Measurements from ENCODE around the gene CTSC. TPM values are rescaled to one million over a fixed set of nuclear protein-coding genes. Genes with fewer than 3 reads are reported as not detected.
A peak's percentile ranks its signal among the peaks of the same experiment; 100 is the strongest.

The CTSC gene
- total RNA-seq, 1 donor from 2014 or later = 195 TPM

DNA sequence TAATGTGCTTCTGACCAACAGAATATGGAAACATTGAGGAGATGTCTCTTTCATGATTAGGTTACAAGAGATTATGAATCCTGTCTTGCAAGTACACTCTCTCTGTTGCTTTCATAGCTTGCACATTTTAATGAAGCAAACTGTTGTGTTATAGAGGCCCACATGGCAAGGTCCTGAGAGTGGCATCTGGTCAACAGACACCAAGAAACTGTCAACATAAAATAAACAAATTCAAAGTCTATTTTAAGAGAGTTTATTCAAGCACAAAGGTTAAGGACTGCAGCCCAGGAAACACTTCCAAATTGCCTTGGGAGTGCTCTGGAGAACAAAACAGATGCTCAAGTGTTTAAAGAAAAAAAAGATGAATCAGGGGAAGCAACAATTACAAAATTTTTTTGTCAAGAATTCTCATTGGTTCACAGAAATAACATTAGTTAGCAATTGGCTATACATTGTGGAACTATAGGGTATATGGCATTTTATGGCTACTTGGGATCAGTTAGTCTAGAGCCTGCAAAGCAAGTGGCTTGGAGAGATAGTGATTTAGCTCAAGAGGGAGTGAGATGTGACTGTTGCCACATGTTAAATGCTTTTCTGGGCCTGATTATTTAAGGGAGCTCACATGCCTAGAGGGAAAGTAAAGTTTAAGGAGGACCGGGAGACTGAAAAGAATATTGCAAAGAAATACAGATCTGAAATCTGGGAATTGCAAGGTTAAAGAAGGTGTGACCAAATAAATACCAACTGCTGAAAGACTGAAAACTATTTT, 54.6 kb downstream of the CTSC start:
- TF ChIP-seq, protein P1, sequence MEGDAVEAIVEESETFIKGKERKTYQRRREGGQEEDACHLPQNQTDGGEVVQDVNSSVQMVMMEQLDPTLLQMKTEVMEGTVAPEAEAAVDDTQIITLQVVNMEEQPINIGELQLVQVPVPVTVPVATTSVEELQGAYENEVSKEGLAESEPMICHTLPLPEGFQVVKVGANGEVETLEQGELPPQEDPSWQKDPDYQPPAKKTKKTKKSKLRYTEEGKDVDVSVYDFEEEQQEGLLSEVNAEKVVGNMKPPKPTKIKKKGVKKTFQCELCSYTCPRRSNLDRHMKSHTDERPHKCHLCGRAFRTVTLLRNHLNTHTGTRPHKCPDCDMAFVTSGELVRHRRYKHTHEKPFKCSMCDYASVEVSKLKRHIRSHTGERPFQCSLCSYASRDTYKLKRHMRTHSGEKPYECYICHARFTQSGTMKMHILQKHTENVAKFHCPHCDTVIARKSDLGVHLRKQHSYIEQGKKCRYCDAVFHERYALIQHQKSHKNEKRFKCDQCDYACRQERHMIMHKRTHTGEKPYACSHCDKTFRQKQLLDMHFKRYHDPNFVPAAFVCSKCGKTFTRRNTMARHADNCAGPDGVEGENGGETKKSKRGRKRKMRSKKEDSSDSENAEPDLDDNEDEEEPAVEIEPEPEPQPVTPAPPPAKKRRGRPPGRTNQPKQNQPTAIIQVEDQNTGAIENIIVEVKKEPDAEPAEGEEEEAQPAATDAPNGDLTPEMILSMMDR (IDR thresholded peaks at IDR 0.05; ENCODE audit: insufficient read depth, low read depth, low read length) = no peak
- no peaks in the 10 kb centered on the region for H3K27me3 Mint-ChIP-seq (ENCODE audit: low read depth, unreplicated experiment)
- DNase-seq (ENCODE audit: low read depth) = no peak
- H3K4me1 ChIP-seq (ENCODE audit: insufficient read depth, low read length) = no peaks in the 10 kb centered on the region
- no peak for FAIRE-seq
- no peaks in the 10 kb centered on the region for H3K27me3 ChIP-seq (ENCODE audit: insufficient read depth, low read length)
- no peaks in the 10 kb centered on the region for H3K36me3 Mint-ChIP-seq (ENCODE audit: low read depth, unreplicated experiment)
- no peaks in the 10 kb centered on the region for H3K9me3 Mint-ChIP-seq (ENCODE audit: unreplicated experiment)
- H3K4me3 ChIP-seq (ENCODE audit: insufficient read depth, low read depth, low read length) = no peak overlapping the region
- no peak overlapping the region for H3K27ac Mint-ChIP-seq (ENCODE audit: unreplicated experiment)
- H3K9ac ChIP-seq (ENCODE audit: low read length) = no peak overlapping the region
- no peak overlapping the region for H3K4me3 Mint-ChIP-seq (ENCODE audit: unreplicated experiment)
- H2AFZ ChIP-seq (ENCODE audit: low read depth, low read length) = no peak overlapping the region
- no peaks in the 10 kb centered on the region for H3K9me3 ChIP-seq (ENCODE audit: insufficient read depth, low read depth, low read length)
- no peaks in the 10 kb centered on the region for H3K4me1 Mint-ChIP-seq (ENCODE audit: low read depth, unreplicated experiment)
- no peak overlapping the region for H3K27ac ChIP-seq (ENCODE audit: low read depth, low read length)
- no peaks in the 10 kb centered on the region for H3K36me3 ChIP-seq (ENCODE audit: insufficient read depth, low read length)
- H3K79me2 ChIP-seq (ENCODE audit: insufficient read depth, low read length) = no peaks in the 10 kb centered on the region
- H4K20me1 ChIP-seq (ENCODE audit: insufficient read depth, low read length) = no peaks in the 10 kb centered on the region
- no peak overlapping the region for H3K4me2 ChIP-seq (ENCODE audit: low read length)

- Histone ChIP-seq H3K4me3 (ENCODE audit: insufficient read depth, low read depth, low read length) (no peak overlapping the region), H3K9me3 (ENCODE audit: insufficient read depth, low read depth, low read length) (no peaks in the 10 kb centered on the region), H3K27me3 (ENCODE audit: insufficient read depth, low read length) (no peaks in the 10 kb centered on the region), H3K36me3 (ENCODE audit: insufficient read depth, low read length) (no peaks in the 10 kb centered on the region), H3K4me2 (ENCODE audit: low read length) (no peak overlapping the region), H3K27ac (ENCODE audit: low read depth, low read length) (no peak overlapping the region), H2AFZ (ENCODE audit: low read depth, low read length) (no peak overlapping the region), H4K20me1 (ENCODE audit: insufficient read depth, low read length) (no peaks in the 10 kb centered on the region), H3K4me1 (ENCODE audit: insufficient read depth, low read length) (no peaks in the 10 kb centered on the region), H3K79me2 (ENCODE audit: insufficient read depth, low read length) (no peaks in the 10 kb centered on the region), H3K9ac (ENCODE audit: low read length) (no peak overlapping the region)
- no peaks in the 10 kb centered on the region for H3K4me1 Mint-ChIP-seq (ENCODE audit: low read depth, unreplicated experiment)
- no peak overlapping the region for H3K27ac Mint-ChIP-seq (ENCODE audit: unreplicated experiment)
- no peaks in the 10 kb centered on the region for H3K9me3 Mint-ChIP-seq (ENCODE audit: unreplicated experiment)
- FAIRE-seq (no peak), DNase-seq (ENCODE audit: low read depth) (no peak)
- H3K4me3 Mint-ChIP-seq (ENCODE audit: unreplicated experiment) = no peak overlapping the region
- TF ChIP-seq EZH2 (IDR thresholded peaks at IDR 0.05; ENCODE audit: insufficient read depth, low read length) = no peak
- TF ChIP-seq, protein P1 (IDR thresholded peaks at IDR 0.05; ENCODE audit: insufficient read depth, low read depth, low read length) = no peak
- H3K36me3 Mint-ChIP-seq (ENCODE audit: low read depth, unreplicated experiment) = no peaks in the 10 kb centered on the region
- no peaks in the 10 kb centered on the region for H3K27me3 Mint-ChIP-seq (ENCODE audit: low read depth, unreplicated experiment)
These were observed 56.2 kb downstream of the CTSC start for GRCh38 chr11:88281317-88281712.

DNA sequence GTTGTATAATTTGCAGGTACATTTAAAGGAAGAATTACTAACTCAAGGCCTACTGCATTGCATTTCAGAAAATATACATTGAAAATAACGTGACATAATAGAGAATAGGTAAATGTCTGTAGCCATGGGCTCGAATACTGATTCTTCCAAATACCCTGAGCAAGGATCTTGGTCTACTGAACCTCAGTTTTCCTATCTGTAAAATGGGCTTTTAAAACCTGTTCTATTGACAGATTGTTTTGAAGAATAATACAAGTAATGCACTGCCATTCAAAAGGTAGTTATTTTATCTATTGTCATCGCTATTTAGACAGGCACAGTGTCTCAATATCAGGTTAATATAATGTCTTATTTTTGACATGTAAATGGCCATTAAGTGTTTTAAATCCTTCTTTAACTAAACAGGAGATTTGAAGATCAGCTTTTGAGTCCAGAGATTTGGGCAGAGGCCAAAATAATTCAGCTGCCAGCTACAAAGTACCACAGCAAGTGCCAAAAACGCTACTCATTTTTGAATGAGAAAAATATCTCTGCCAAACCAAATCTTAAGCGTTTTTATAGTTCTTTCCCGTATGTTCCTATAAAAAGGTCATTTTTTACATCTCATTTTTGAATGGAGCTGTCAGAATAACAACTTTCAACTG, 56.7 kb downstream of the CTSC start:
- H3K27me3 ChIP-seq (ENCODE audit: insufficient read depth, low read length) = no peaks in the 10 kb centered on the region
- Mint-ChIP-seq H3K27ac (ENCODE audit: unreplicated experiment) (no peak overlapping the region), H3K4me3 (ENCODE audit: unreplicated experiment) (no peak overlapping the region), H3K27me3 (ENCODE audit: low read depth, unreplicated experiment) (no peaks in the 10 kb centered on the region), H3K9me3 (ENCODE audit: unreplicated experiment) (no peaks in the 10 kb centered on the region), H3K36me3 (ENCODE audit: low read depth, unreplicated experiment) (no peaks in the 10 kb centered on the region), H3K4me1 (ENCODE audit: low read depth, unreplicated experiment) (no peaks in the 10 kb centered on the region)
- no peak overlapping the region for H3K4me3 ChIP-seq (ENCODE audit: insufficient read depth, low read depth, low read length)
- H3K36me3 ChIP-seq (ENCODE audit: insufficient read depth, low read length) = no peaks in the 10 kb centered on the region
- no peak overlapping the region for H2AFZ ChIP-seq (ENCODE audit: low read depth, low read length)
- H4K20me1 ChIP-seq (ENCODE audit: insufficient read depth, low read length) = no peaks in the 10 kb centered on the region
- no peak overlapping the region for H3K9ac ChIP-seq (ENCODE audit: low read length)
- H3K4me2 ChIP-seq (ENCODE audit: low read length) = no peak overlapping the region
- H3K79me2 ChIP-seq (ENCODE audit: insufficient read depth, low read length) = no peaks in the 10 kb centered on the region
- no peaks in the 10 kb centered on the region for H3K9me3 ChIP-seq (ENCODE audit: insufficient read depth, low read depth, low read length)
- DNase-seq (ENCODE audit: low read depth) (peak; percentile 25), FAIRE-seq (no peak)
- TF ChIP-seq EZH2 (IDR thresholded peaks at IDR 0.05; ENCODE audit: insufficient read depth, low read length) = no peak
- TF ChIP-seq, protein P1 (IDR thresholded peaks at IDR 0.05; ENCODE audit: insufficient read depth, low read depth, low read length) = no peak
- no peak overlapping the region for H3K27ac ChIP-seq (ENCODE audit: low read depth, low read length)
- no peaks in the 10 kb centered on the region for H3K4me1 ChIP-seq (ENCODE audit: insufficient read depth, low read length)

Measured in astrocyte (in vitro differentiated cells and primary cell).